Activated CD4-positive, alpha-beta T cell treated with anti-CD3 and anti-CD28 coated beads, Interleukin-2, amount 50 U/mL, for 4 hours (primary cell): ENCODE results near the gene SLC48A1.

Experiments used
- DNase-seq, 2 experiments: peaks; one replicate each; pipeline ENCODE4 v3.0.0-alpha.2; 2020

Gene SLC48A1

DNA sequence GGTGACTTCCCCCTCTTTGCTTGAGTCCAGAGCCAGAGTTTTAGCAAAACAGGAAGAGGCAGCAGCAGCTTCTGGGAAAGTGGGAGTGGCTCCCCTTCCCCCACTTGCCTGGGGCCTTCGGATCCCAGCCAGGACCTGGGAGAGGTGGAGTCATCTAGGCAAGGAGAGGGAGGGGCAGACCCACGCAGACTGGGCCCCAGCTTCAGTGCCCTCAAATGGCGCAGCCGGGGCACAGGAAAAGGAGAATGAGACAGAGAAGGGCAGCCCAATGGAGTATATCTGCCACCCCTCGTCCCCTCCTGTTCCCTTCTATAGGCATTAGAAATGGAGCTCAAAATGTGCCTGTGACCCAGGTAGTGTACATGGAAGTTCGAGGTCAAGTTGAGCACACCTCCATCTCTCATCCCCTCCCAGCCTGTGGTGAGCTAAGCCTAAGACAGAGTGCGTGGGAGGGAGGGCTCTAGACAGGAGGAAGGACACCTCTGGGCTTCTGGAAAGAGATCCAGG lies 56.0 kb downstream of the SLC48A1 start:
- no peak for DNase-seq

DNA sequence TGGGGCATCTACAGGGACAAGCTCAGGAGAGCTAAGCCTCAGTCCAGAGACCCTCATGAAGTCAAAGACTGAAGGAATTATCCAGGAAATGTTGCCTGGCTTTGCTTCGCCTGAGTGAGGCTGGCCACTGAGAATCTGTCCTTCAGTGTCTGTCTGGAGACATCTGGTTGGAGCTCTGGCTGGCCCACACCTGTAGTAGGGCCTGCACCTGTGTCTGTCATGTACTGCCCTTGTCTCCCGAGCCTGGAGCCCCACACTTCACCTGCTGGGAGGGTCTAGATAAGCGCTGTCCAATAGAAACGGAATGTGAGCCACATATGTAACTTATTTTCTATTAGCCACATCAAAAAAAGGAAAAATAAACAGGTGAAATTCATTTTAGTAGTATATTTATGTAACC lies 56.5 kb downstream of the SLC48A1 start:
- no peak for DNase-seq
